PC-3 (cell line): Measurements from ENCODE around the gene STRN3. TPM values are rescaled to one million over a fixed set of nuclear protein-coding genes. Genes with fewer than 3 reads are reported as not detected.

Experiments
- ATAC-seq: fragments of 200-7000 bp; cut with Tn5 transposase; 2 replicates; pipeline ENCODE4 v1.9.1; 2020; ENCODE audit warnings: mild to moderate bottlenecking, moderate library complexity
- BruUV-seq: library from RNA; stranded (reverse); fragments of 400-500 nt; replicated peaks from 2 replicates; lab custom pipeline; 2021; lab: Mats Ljungman, UMichigan
- CTCF ChIA-PET: fragments of 300-600 bp; sonication (Branson Sonifier 250); formaldehyde crosslinking; loops from one replicate; lab custom pipeline; 2022; ENCODE audit warnings: antibody characterized with exemption; lab: Charles Lee
- POLR2A ChIA-PET: fragments of 300-600 bp; sonication (Branson Sonifier 250); formaldehyde crosslinking; loops from one replicate; lab custom pipeline; 2022; ENCODE audit warnings: antibody characterized with exemption; ENCODE audit not compliant: unreplicated experiment; lab: Charles Lee
- DNase-seq: peaks from one replicate; pipeline ENCODE4 v3.0.0-alpha.2; 2015
- H2AFZ ChIP-seq: fragments of 300-600 bp; sonication (generic); 2 replicates; pipeline ENCODE4 v1.6.0; 2016; ENCODE audit warnings: antibody characterized with exemption, low read length
- H3F3A ChIP-seq: fragments of 300-600 bp; sonication (generic); one replicate; pipeline ENCODE4 v1.6.0; 2017; ENCODE audit warnings: antibody characterized with exemption, low read length, control low read depth, mild to moderate bottlenecking; ENCODE audit not compliant: unreplicated experiment
- H3K27ac ChIP-seq: fragments of 300-600 bp; sonication (generic); 2 replicates; pipeline ENCODE4 v1.5.1; 2016; ENCODE audit warnings: mild to moderate bottlenecking, low read length
- H3K27me3 ChIP-seq: fragments of 300-600 bp; sonication (generic); 2 replicates; pipeline ENCODE4 v1.6.1; 2016; ENCODE audit warnings: low read length, mixed read lengths
- H3K36me3 ChIP-seq: fragments of 300-600 bp; sonication (generic); 2 replicates; pipeline ENCODE4 v1.6.1; 2016; ENCODE audit warnings: low read depth, mixed run types, low read length, mixed read lengths
- H3K4me1 ChIP-seq: fragments of 300-600 bp; sonication (generic); 2 replicates; pipeline ENCODE4 v1.5.1; 2016; ENCODE audit warnings: low read length; ENCODE audit not compliant: insufficient read depth
- H3K4me2 ChIP-seq: fragments of 300-600 bp; sonication (generic); 2 replicates; pipeline ENCODE4 v1.6.0; 2016; ENCODE audit warnings: low read length
- H3K4me3 ChIP-seq: fragments of 300-600 bp; sonication (generic); 2 replicates; pipeline ENCODE4 v1.5.1; 2016; ENCODE audit warnings: mild to moderate bottlenecking, low read length, mixed read lengths
- H3K79me2 ChIP-seq: fragments of 300-600 bp; sonication (generic); 2 replicates; pipeline ENCODE4 v1.6.1; 2017; ENCODE audit warnings: low read length, mixed read lengths
- H3K9ac ChIP-seq: fragments of 300-600 bp; sonication (generic); 2 replicates; pipeline ENCODE4 v1.6.0; 2016; ENCODE audit warnings: mild to moderate bottlenecking, low read length
- H3K9me2 ChIP-seq: fragments of 300-600 bp; sonication (generic); replicated peaks from 2 replicates; pipeline ENCODE4 v1.6.1; 2016; ENCODE audit warnings: mixed run types, low read length, mixed read lengths
- H3K9me3 ChIP-seq: fragments of 300-600 bp; sonication (generic); 2 replicates; pipeline ENCODE4 v1.6.1; 2016; ENCODE audit warnings: low read length, mixed read lengths
- H4K20me1 ChIP-seq: fragments of 300-600 bp; sonication (generic); 2 replicates; pipeline ENCODE4 v1.6.1; 2016; ENCODE audit warnings: low read length, mixed read lengths
- EZH2 ChIP-seq: fragments of 300-600 bp; sonication (generic); IDR thresholded peaks from one replicate; pipeline ENCODE4 v1.6.1; 2017; ENCODE audit warnings: antibody characterized with exemption, mild to moderate bottlenecking, low read length; ENCODE audit not compliant: unreplicated experiment
- EZH2phosphoT487 ChIP-seq: fragments of 300-600 bp; sonication (generic); IDR thresholded peaks from 2 replicates; pipeline ENCODE4 v1.6.1; 2018; ENCODE audit warnings: mild to moderate bottlenecking, antibody characterized with exemption, low read length, borderline replicate concordance
- intact Hi-C: fragments of 100-400 bp; cut with micrococcal nuclease; formaldehyde crosslinking; loops from 2 replicates; pipeline ENCODE4 v1.9.0; 2023
- total RNA-seq: library from RNA; depleted of rRNA; stranded (reverse); fragments of >200 nt; gene quantifications from 2 replicates; pipeline ENCODE4 v1.2.3, GENCODE V29; 2014
- TF ChIP-seq, protein P1 (sequence below): fragments of 300-600 bp; sonication (generic); conservative IDR thresholded peaks from 2 replicates; pipeline ENCODE4 v1.5.1; 2017; ENCODE audit warnings: antibody characterized with exemption, low read depth, mild to moderate bottlenecking, low read length

Gene STRN3
- total RNA-seq, 1 experiment from 2014 or later, result 41.4 TPM

- ChIA-PET CTCF (no interaction called here), POLR2A (no interaction called here)
- H3K79me2 ChIP-seq, result peaks cover 96% of the 10 kb centered on the region
- no peak overlapping the region for H3K4me3 ChIP-seq
- H2AFZ ChIP-seq, result no peak overlapping the region
- intact Hi-C loops, result no loop called here
- no peaks in the 10 kb centered on the region for H3F3A ChIP-seq
- no peaks in the 10 kb centered on the region for H3K9me3 ChIP-seq
- ATAC-seq, result no peak
- H3K4me2 ChIP-seq, result no peak overlapping the region
- TF ChIP-seq, protein P1, sequence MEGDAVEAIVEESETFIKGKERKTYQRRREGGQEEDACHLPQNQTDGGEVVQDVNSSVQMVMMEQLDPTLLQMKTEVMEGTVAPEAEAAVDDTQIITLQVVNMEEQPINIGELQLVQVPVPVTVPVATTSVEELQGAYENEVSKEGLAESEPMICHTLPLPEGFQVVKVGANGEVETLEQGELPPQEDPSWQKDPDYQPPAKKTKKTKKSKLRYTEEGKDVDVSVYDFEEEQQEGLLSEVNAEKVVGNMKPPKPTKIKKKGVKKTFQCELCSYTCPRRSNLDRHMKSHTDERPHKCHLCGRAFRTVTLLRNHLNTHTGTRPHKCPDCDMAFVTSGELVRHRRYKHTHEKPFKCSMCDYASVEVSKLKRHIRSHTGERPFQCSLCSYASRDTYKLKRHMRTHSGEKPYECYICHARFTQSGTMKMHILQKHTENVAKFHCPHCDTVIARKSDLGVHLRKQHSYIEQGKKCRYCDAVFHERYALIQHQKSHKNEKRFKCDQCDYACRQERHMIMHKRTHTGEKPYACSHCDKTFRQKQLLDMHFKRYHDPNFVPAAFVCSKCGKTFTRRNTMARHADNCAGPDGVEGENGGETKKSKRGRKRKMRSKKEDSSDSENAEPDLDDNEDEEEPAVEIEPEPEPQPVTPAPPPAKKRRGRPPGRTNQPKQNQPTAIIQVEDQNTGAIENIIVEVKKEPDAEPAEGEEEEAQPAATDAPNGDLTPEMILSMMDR, result no peak
- TF ChIP-seq EZH2phosphoT487 (no peak), EZH2 (no peak)
- no TSS peak for BruUV-seq
- no peaks in the 10 kb centered on the region for H3K36me3 ChIP-seq
- H4K20me1 ChIP-seq, result 0 out of 2 replicates have a peak, but pooled peaks cover 12% of the 10 kb centered on the region
- H3K4me1 ChIP-seq, result peaks cover 5% of the 10 kb centered on the region; the same call in 1 of the 2 replicates
- H3K9me2 ChIP-seq, result no peaks in the 10 kb centered on the region
- no peak overlapping the region for H3K9ac ChIP-seq
- H3K27ac ChIP-seq, result no peak overlapping the region
- no peak for DNase-seq
- H3K27me3 ChIP-seq, result no peaks in the 10 kb centered on the region
Observed at GRCh38 chr14:30985796-30986195, 40.4 kb downstream of the STRN3 start.

DNA sequence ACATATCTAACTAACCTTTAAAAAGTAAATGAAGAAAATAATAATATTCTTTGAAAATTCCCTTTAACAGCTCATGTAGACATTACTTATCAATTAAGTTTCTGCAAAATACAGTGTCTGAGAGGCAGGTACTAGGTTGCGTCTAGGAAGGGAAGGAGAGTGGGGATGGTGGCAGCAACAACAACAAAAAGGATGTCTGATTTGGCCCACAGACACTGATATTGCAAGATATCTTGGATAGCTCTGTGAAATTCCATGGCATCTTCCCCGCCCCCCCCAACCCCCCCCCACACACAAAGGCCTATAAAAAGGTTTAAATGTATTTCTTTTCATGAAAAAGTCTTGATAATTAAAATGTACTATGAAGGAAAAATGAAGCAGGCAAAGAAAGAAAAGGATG lies 42.3 kb downstream of the STRN3 start:
- no peak for ATAC-seq
- Histone ChIP-seq H3K4me3 (no peak overlapping the region), H3K9me3 (no peaks in the 10 kb centered on the region), H3K36me3 (no peaks in the 10 kb centered on the region), H3K79me2 (peaks cover 94% of the 10 kb centered on the region), H3F3A (no peaks in the 10 kb centered on the region), H2AFZ (no peak overlapping the region), H3K4me1 (peaks cover 4% of the 10 kb centered on the region; the same call in 1 of the 2 replicates), H3K27me3 (no peaks in the 10 kb centered on the region), H4K20me1 (0 out of 2 replicates have a peak, but pooled peaks cover 12% of the 10 kb centered on the region), H3K9me2 (no peaks in the 10 kb centered on the region), H3K27ac (no peak overlapping the region), H3K4me2 (no peak overlapping the region), H3K9ac (no peak overlapping the region)
- no TSS peak for BruUV-seq
- CTCF ChIA-PET, result interaction anchor here (0.6 kb wide), 2 partner anchors 437 to 1576 kb away, joined by 3 to 5 read pairs; partner anchors contain the start of gene HEATR5A
- POLR2A ChIA-PET, result no interaction called here
- intact Hi-C loops, result no loop called here
- no peak for TF ChIP-seq EZH2
- TF ChIP-seq, protein P1, result no peak
- no peak for TF ChIP-seq EZH2phosphoT487
- no peak for DNase-seq

DNA sequence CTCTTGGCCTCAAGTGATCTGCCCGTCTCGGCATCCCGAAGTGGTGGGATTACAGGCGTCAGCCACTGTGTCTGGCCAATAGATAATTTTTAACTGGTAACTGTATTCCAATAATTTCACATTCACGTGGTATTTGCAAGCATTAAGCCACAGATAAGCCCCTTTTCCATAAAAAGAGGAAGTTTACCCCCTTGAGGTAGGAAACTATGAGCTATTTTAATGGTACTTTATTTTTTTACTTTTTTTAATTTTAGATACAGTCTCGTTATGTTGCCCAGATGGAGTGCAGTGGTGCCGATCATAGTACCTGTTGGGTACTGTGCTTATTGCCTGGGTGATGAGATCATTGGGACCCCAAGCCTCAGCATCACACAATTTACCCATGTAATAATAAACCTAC lies 43.6 kb downstream of the STRN3 start:
- ATAC-seq (no peak), DNase-seq (no peak)
- Histone ChIP-seq H3K36me3 (no peaks in the 10 kb centered on the region), H3F3A (no peaks in the 10 kb centered on the region), H3K4me2 (no peak overlapping the region), H4K20me1 (0 out of 2 replicates have a peak, but pooled peaks cover 12% of the 10 kb centered on the region), H3K79me2 (peaks cover 94% of the 10 kb centered on the region), H3K4me3 (no peak overlapping the region), H3K9me3 (no peaks in the 10 kb centered on the region), H3K9me2 (no peaks in the 10 kb centered on the region), H3K27ac (no peak overlapping the region), H3K9ac (no peak overlapping the region), H3K27me3 (no peaks in the 10 kb centered on the region), H2AFZ (no peak overlapping the region), H3K4me1 (no peaks in the 10 kb centered on the region)
- ChIA-PET CTCF (no interaction called here), POLR2A (no interaction called here)
- intact Hi-C loops, result no loop called here
- BruUV-seq, result no TSS peak
- TF ChIP-seq EZH2 (no peak), EZH2phosphoT487 (no peak)
- TF ChIP-seq, protein P1, result no peak
